WTC11 (cell line): ENCODE results near the gene SNX2.

Experiments
- CREB1 ChIP-seq: sonication (generic); formaldehyde crosslinking; IDR thresholded peaks from 2 replicates; pipeline ENCODE4 v1.8.0; 2023; ENCODE audit warnings: mild to moderate bottlenecking, missing genetic modification reagents
- ESRRA ChIP-seq: sonication (generic); formaldehyde crosslinking; IDR thresholded peaks from 2 replicates; pipeline ENCODE4 v1.8.1; 2022; ENCODE audit warnings: mild to moderate bottlenecking, missing genetic modification reagents, borderline replicate concordance
- FOXK1 ChIP-seq: sonication (generic); formaldehyde crosslinking; IDR thresholded peaks from 2 replicates; pipeline ENCODE4 v1.8.0; 2022; ENCODE audit warnings: mild to moderate bottlenecking, moderate library complexity, missing genetic modification reagents
- SP1 ChIP-seq: sonication (generic); formaldehyde crosslinking; conservative IDR thresholded peaks from 2 replicates; pipeline ENCODE4 v1.8.1; 2022; ENCODE audit warnings: missing genetic modification reagents
- TF ChIP-seq, protein P1 (sequence below): fragments of 200-600 bp; IDR thresholded peaks from 2 replicates; pipeline ENCODE4 v1.8.0; 2022; ENCODE audit warnings: antibody characterized with exemption
- TF ChIP-seq, protein P2 (sequence below): sonication (generic); formaldehyde crosslinking; IDR thresholded peaks from 2 replicates; pipeline ENCODE4 v1.8.0; 2022; ENCODE audit warnings: mild to moderate bottlenecking, missing genetic modification reagents
- TF ChIP-seq, protein P3 (sequence below): sonication (generic); formaldehyde crosslinking; conservative IDR thresholded peaks from 2 replicates; pipeline ENCODE4 v1.8.1; 2023; ENCODE audit warnings: mild to moderate bottlenecking, low read depth, missing genetic modification reagents, moderate library complexity

DNA sequence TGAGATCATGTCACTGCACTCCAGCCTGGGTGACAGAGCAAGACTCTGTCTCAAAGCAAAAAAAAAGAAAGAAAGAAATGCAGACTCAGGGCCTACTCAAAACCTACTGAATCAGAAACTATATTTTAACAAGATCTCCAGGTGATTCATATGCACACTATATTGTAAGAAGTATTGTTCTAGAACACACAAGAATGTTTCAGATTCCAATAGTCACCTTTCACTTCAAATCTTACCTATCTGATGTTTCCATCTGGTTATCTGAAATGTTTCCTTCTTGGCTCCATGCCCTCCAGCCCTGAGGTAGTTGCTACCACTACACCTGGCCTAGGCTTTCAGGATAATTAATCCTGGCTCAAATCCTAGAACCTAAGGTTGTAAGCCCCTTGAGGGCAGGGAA is 36.8 kb upstream of the SNX2 start:
- TF ChIP-seq ESRRA = no peak
- TF ChIP-seq, protein P1, sequence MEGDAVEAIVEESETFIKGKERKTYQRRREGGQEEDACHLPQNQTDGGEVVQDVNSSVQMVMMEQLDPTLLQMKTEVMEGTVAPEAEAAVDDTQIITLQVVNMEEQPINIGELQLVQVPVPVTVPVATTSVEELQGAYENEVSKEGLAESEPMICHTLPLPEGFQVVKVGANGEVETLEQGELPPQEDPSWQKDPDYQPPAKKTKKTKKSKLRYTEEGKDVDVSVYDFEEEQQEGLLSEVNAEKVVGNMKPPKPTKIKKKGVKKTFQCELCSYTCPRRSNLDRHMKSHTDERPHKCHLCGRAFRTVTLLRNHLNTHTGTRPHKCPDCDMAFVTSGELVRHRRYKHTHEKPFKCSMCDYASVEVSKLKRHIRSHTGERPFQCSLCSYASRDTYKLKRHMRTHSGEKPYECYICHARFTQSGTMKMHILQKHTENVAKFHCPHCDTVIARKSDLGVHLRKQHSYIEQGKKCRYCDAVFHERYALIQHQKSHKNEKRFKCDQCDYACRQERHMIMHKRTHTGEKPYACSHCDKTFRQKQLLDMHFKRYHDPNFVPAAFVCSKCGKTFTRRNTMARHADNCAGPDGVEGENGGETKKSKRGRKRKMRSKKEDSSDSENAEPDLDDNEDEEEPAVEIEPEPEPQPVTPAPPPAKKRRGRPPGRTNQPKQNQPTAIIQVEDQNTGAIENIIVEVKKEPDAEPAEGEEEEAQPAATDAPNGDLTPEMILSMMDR = no peak
- TF ChIP-seq FOXK1 = no peak
- TF ChIP-seq, protein P2, sequence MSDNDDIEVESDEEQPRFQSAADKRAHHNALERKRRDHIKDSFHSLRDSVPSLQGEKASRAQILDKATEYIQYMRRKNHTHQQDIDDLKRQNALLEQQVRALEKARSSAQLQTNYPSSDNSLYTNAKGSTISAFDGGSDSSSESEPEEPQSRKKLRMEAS = no peak
- TF ChIP-seq SP1 (CRISPR knock-in tag) = no peak
- no peak for TF ChIP-seq CREB1
- TF ChIP-seq, protein P3, sequence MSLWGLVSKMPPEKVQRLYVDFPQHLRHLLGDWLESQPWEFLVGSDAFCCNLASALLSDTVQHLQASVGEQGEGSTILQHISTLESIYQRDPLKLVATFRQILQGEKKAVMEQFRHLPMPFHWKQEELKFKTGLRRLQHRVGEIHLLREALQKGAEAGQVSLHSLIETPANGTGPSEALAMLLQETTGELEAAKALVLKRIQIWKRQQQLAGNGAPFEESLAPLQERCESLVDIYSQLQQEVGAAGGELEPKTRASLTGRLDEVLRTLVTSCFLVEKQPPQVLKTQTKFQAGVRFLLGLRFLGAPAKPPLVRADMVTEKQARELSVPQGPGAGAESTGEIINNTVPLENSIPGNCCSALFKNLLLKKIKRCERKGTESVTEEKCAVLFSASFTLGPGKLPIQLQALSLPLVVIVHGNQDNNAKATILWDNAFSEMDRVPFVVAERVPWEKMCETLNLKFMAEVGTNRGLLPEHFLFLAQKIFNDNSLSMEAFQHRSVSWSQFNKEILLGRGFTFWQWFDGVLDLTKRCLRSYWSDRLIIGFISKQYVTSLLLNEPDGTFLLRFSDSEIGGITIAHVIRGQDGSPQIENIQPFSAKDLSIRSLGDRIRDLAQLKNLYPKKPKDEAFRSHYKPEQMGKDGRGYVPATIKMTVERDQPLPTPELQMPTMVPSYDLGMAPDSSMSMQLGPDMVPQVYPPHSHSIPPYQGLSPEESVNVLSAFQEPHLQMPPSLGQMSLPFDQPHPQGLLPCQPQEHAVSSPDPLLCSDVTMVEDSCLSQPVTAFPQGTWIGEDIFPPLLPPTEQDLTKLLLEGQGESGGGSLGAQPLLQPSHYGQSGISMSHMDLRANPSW = no peak
